Peyer's patch (tissue), 4 donors: ENCODE results near the gene PARD3B.

Source experiments
- CTCF ChIP-seq, 6 experiments: fragments of 450-650 bp in 4 of 6; fragments of 200-600 bp in 2 of 6; sonication (generic) in 1 of 6; IDR thresholded peaks; one replicate each; pipeline ENCODE4 v1.5.1; 2017 to 2019; ENCODE audit warnings: antibody characterized with exemption in 6 of 6, mild to moderate bottlenecking in 3 of 6, moderate library complexity in 1 of 6
- POLR2A ChIP-seq, 2 donors: fragments of 450-650 bp; IDR thresholded peaks; one replicate each; pipeline ENCODE4 v1.5.1; 2017; ENCODE audit warnings: antibody characterized with exemption in 2 of 2, mild to moderate bottlenecking in 2 of 2, moderate library complexity in 2 of 2

GRCh38 chr2:205408696-205409095, 863.4 kb downstream of the PARD3B start:
- TF ChIP-seq CTCF (IDR thresholded peaks at IDR 0.05) (no peak), POLR2A (IDR thresholded peaks at IDR 0.05) (no peak)
